Spleen (tissue), 11 donors: ENCODE data around the gene VWCE. TPM values are rescaled to one million over a fixed set of nuclear protein-coding genes. Genes with fewer than 3 reads are reported as not detected.

Experiments used
- DNase-seq: peaks from one replicate; pipeline ENCODE4 v3.0.0-alpha.2; 2020
- H3K27ac ChIP-seq, 8 donors: fragments of 200-600 bp; sonication (generic) in 7 of 8; 1 replicate in 4 of 8; 2 replicates in 4 of 8; pipeline versions ENCODE4 v1.5.0 to v1.8.0; 2016 to 2021; ENCODE audit warnings: inconsistent platforms in 4 of 8, mild to moderate bottlenecking in 4 of 8, moderate library complexity in 1 of 8
- H3K27me3 ChIP-seq, 7 donors: fragments of 200-600 bp; sonication (generic) in 6 of 7; replicated peaks in 1 of 7; 1 replicate in 4 of 7; 2 replicates in 3 of 7; pipeline versions ENCODE4 v1.5.0 to v1.8.0; 2016 to 2021; ENCODE audit warnings: inconsistent platforms in 3 of 7, mild to moderate bottlenecking in 1 of 7
- H3K36me3 ChIP-seq, 6 donors: fragments of 200-600 bp; sonication (generic) in 5 of 6; 1 replicate in 4 of 6; 2 replicates in 2 of 6; pipeline versions ENCODE4 v1.5.0 to v1.8.0; 2016 to 2021; ENCODE audit warnings: inconsistent platforms in 2 of 6
- H3K4me1 ChIP-seq, 6 donors: fragments of 200-600 bp; sonication (generic) in 5 of 6; 1 replicate in 3 of 6; 2 replicates in 3 of 6; pipeline versions ENCODE4 v1.5.0 to v1.8.0; 2016 to 2021; ENCODE audit warnings: inconsistent platforms in 3 of 6
- H3K4me3 ChIP-seq, 8 donors: fragments of 200-600 bp; sonication (generic) in 7 of 8; 1 replicate in 4 of 8; 2 replicates in 4 of 8; pipeline versions ENCODE4 v1.5.0 to v1.8.0; 2016 to 2021; ENCODE audit warnings: inconsistent platforms in 4 of 8, mild to moderate bottlenecking in 4 of 8, moderate library complexity in 2 of 8
- H3K9me3 ChIP-seq, 8 donors: fragments of 200-600 bp; sonication (generic) in 7 of 8; 1 replicate in 4 of 8; 2 replicates in 4 of 8; pipeline versions ENCODE4 v1.5.0 to v1.8.0; 2016 to 2021; ENCODE audit warnings: inconsistent platforms in 4 of 8
- CTCF ChIP-seq, 11 experiments: fragments of 200-600 bp in 7 of 11; fragments of 450-650 bp in 4 of 11; sonication (generic) in 4 of 11; IDR thresholded peaks in 8 of 11; conservative IDR thresholded peaks in 3 of 11; 1 replicate in 7 of 11; 2 replicates in 4 of 11; pipeline versions ENCODE4 v1.4.0 to v1.8.0; 2016 to 2021; ENCODE audit warnings: antibody characterized with exemption in 11 of 11, inconsistent platforms in 4 of 11, mild to moderate bottlenecking in 1 of 11
- POLR2A ChIP-seq, 3 donors: fragments of 450-650 bp; IDR thresholded peaks; one replicate each; pipeline ENCODE4 v1.5.1; 2017; ENCODE audit warnings: antibody characterized with exemption in 3 of 3, mild to moderate bottlenecking in 1 of 3
- POLR2AphosphoS5 ChIP-seq, 3 donors: sonication (generic); formaldehyde crosslinking; IDR thresholded peaks; one replicate each; pipeline ENCODE4 v1.5.1; 2017; ENCODE audit warnings: antibody characterized with exemption in 3 of 3
- WGBS, 5 donors: extraction: QIAGEN DNeasy Blood & Tissue Kit in 3 of 5; methylation state at CpG; one replicate each; pipeline versions ENCODE4 v1.1.5 to v1.1.7; 2013 to 2018; 5-methylcytosine and 5-hydroxymethylcytosine counted together
- intact Hi-C: fragments of 100-400 bp; cut with DNase I; formaldehyde crosslinking; loops from one replicate; pipeline ENCODE4 v1.15.0; 2023; ENCODE audit warnings: low total_unique reads
- polyA plus RNA-seq, 3 donors: library from polyadenylated mRNA; stranded (reverse); fragments of 200-250 nt; gene quantifications; one replicate each; pipeline ENCODE4 v1.2.1, GENCODE V29; 2013
- total RNA-seq, 7 donors: library from RNA; depleted of rRNA in 3 of 7; stranded (reverse); fragments of >200 nt in 3 of 7; fragmentation: NEBNext Ultra II Directional in 4 of 7; extraction: Animal tissue kit (Norgen Biotek cat#: 25700) in 4 of 7; gene quantifications; one replicate each; pipeline versions ENCODE4 v1.1.0 to v1.2.1, GENCODE V29; 2016 to 2021
- donor health status: healthy with polysubstance abuse.
- donor health status: DM: no; HTN: no; CAD: no; lungs with moderate emphysema.
- donor health status: DM: no; HTN: no; CAD: no.
- donor health status: Bipolar disorder and iron deficiency.
- donor health status: healthy.
- donor health status: DM: no; HTN: no; CAD: no.
- donor health status: DM: yes; HTN: yes; CAD: no.

Gene VWCE
- total and polyA plus RNA-seq, 10 donors: 0.23 to 3.2 (median 1.2) TPM

GRCh38 chr11:61327669-61328071 is 32.6 kb upstream of the VWCE start:
- intact Hi-C loops: no loop called here
- no peak for DNase-seq
- TF ChIP-seq POLR2AphosphoS5 (IDR thresholded peaks at IDR 0.05) (no peak), CTCF (IDR thresholded peaks at IDR 0.05 in 8 of 11, conservative IDR thresholded peaks at IDR 0.05 in 3 of 11) (no peak), POLR2A (IDR thresholded peaks at IDR 0.05) (no peak)
- Histone ChIP-seq H3K4me1 (peaks cover 20 to 61% (median 34%) of the 10 kb centered on the region in 6 donors), H3K9me3 (no peaks in the 10 kb centered on the region), H3K27ac (no peak overlapping the region), H3K4me3 (no peak overlapping the region), H3K27me3 (no peaks in the 10 kb centered on the region), H3K36me3 (peaks cover 16 to 85% (median 65%) of the 10 kb centered on the region in 6 donors)

DNA sequence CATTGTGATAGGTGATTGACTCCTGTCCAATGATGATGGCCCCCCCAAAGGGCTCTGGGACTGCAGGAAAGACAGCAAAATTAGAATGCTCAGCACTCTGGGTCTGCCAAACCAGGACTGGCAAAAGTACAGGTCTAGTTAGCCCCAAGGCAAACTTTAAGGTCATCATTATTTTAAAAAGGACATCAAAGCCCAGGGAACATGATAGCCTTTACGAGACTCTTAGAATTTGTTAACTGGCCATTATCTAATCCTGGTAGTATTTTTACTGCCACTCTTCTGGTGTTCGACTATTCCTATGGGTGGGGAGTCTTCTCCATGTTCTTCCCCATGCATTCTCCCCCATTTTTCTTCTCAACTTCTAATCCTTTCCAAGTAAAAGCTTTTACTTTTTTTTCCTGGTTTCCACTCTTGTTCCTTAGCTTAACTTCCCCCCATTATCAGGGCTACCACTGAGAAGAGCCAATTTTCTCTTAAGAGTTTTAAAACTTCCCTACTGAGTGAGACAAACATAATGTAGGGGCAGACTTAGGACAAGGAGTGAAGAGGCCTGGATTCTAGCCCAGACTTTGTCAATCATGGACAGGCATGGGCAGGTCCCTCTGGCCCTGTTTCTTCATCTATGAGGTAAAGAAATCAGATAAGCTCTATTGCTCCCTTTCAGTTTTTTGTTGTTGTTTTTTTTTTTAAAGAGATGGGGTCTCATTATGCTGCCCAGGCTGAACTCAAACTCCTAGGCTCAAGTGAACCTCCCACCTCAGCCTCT is 30.7 kb upstream of the VWCE start:
- DNase-seq: no peak
- Histone ChIP-seq H3K27ac (no peak overlapping the region), H3K4me1 (peaks cover 5 to 43% (median 17%) of the 10 kb centered on the region in 6 donors), H3K4me3 (no peak overlapping the region), H3K9me3 (no peaks in the 10 kb centered on the region), H3K36me3 (peaks cover 16 to 100% (median 84%) of the 10 kb centered on the region in 6 donors), H3K27me3 (no peaks in the 10 kb centered on the region)
- intact Hi-C loops: no loop called here
- WGBS, 5 donors: 91 to 99% (median 95%) methylated on average over 2 of the region's 2 CpGs
- TF ChIP-seq POLR2AphosphoS5 (IDR thresholded peaks at IDR 0.05): no peak
- TF ChIP-seq POLR2A (IDR thresholded peaks at IDR 0.05): no peak
- no peak for TF ChIP-seq CTCF (IDR thresholded peaks at IDR 0.05 in 8 of 11, conservative IDR thresholded peaks at IDR 0.05 in 3 of 11)

DNA sequence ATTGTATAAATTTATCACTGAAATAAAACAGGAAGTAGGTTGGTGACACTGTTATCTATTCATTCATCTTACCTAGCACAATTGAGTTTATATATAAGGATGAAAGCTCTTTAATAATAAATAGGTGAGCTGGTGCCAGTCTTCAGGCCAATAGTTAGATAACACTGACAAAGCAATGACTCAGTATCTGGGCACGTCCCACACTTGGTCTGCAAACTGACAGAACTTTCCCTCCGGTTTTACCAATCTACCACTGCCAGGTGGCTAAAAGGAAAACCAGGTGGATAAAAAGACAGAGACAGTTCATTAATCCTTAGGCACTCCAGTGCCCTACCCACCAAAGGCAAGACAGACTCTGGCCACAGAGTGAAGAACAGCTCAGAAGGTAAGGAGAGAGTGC is 20.1 kb upstream of the VWCE start:
- H3K9me3 ChIP-seq: no peaks in the 10 kb centered on the region
- H3K27ac ChIP-seq: no peak overlapping the region
- H3K4me3 ChIP-seq: no peak overlapping the region
- intact Hi-C loops: no loop called here
- H3K27me3 ChIP-seq: no peaks in the 10 kb centered on the region
- TF ChIP-seq POLR2A (IDR thresholded peaks at IDR 0.05): no peak
- TF ChIP-seq POLR2AphosphoS5 (IDR thresholded peaks at IDR 0.05): no peak
- TF ChIP-seq CTCF (IDR thresholded peaks at IDR 0.05 in 8 of 11, conservative IDR thresholded peaks at IDR 0.05 in 3 of 11): no peak
- peaks cover 8 to 100% (median 97%) of the 10 kb centered on the region in 6 donors for H3K36me3 ChIP-seq
- 92 to 97% (median 94%) methylated on average over 2 of the region's 2 CpGs for WGBS, 5 donors
- DNase-seq: no peak
- H3K4me1 ChIP-seq: no peaks in the 10 kb centered on the region

GRCh38 chr11:61310749-61311148 is 15.6 kb upstream of the VWCE start:
- H3K9me3 ChIP-seq: no peaks in the 10 kb centered on the region
- no peak for DNase-seq
- H3K27ac ChIP-seq: no peak overlapping the region
- no peak overlapping the region for H3K4me3 ChIP-seq
- intact Hi-C loops: no loop called here
- no peak for TF ChIP-seq CTCF (IDR thresholded peaks at IDR 0.05 in 8 of 11, conservative IDR thresholded peaks at IDR 0.05 in 3 of 11)
- TF ChIP-seq POLR2A (IDR thresholded peaks at IDR 0.05): no peak
- TF ChIP-seq POLR2AphosphoS5 (IDR thresholded peaks at IDR 0.05): no peak
- peaks cover 8 to 100% (median 99%) of the 10 kb centered on the region in 6 donors for H3K36me3 ChIP-seq
- WGBS, 5 donors: 93 to 97% (median 95%) methylated on average over 8 of the region's 8 CpGs
- no peaks in the 10 kb centered on the region for H3K4me1 ChIP-seq
- H3K27me3 ChIP-seq: no peaks in the 10 kb centered on the region
